Astrocyte (in vitro differentiated cells and primary cell): ENCODE data around the gene GABBR2. TPM values are rescaled to one million over a fixed set of nuclear protein-coding genes. Genes with fewer than 3 reads are reported as not detected.

Experiments used
- DNase-seq: peaks from one replicate; pipeline ENCODE4 v3.0.0-alpha.2; 2010; ENCODE audit warnings: low read depth
- FAIRE-seq: peaks from 2 replicates; lab custom pipeline; 2011; peaks lifted over from hg19 to GRCh38; lab: Jason Lieb, UNC
- H2AFZ ChIP-seq: 2 replicates; pipeline ENCODE4 v1.6.0; 2012; ENCODE audit warnings: low read depth, low read length, inconsistent platforms
- H3K27ac ChIP-seq: 2 replicates; pipeline ENCODE4 v1.5.1; 2011; ENCODE audit warnings: low read depth, low read length, inconsistent platforms
- H3K27me3 ChIP-seq: 2 replicates; pipeline ENCODE4 v1.6.0; 2011; ENCODE audit warnings: low read length, inconsistent platforms; ENCODE audit not compliant: insufficient read depth
- H3K36me3 ChIP-seq: 2 replicates; pipeline ENCODE4 v1.5.1; 2011; ENCODE audit warnings: low read length, inconsistent platforms; ENCODE audit not compliant: insufficient read depth
- H3K4me1 ChIP-seq: 2 replicates; pipeline ENCODE4 v1.5.1; 2011; ENCODE audit warnings: low read length, inconsistent platforms; ENCODE audit not compliant: insufficient read depth
- H3K4me2 ChIP-seq: 2 replicates; pipeline ENCODE4 v1.6.0; 2012; ENCODE audit warnings: low read length, inconsistent platforms
- H3K4me3 ChIP-seq: 2 replicates; pipeline ENCODE4 v1.5.1; 2011; ENCODE audit warnings: low read depth, mild to moderate bottlenecking, low read length, inconsistent platforms; ENCODE audit not compliant: insufficient read depth
- H3K79me2 ChIP-seq: 2 replicates; pipeline ENCODE4 v1.6.0; 2012; ENCODE audit warnings: mild to moderate bottlenecking, low read length, inconsistent platforms; ENCODE audit not compliant: insufficient read depth
- H3K9ac ChIP-seq: 2 replicates; pipeline ENCODE4 v1.6.0; 2012; ENCODE audit warnings: mild to moderate bottlenecking, low read length, inconsistent platforms
- H3K9me3 ChIP-seq: 2 replicates; pipeline ENCODE4 v1.5.1; 2012; ENCODE audit warnings: low read depth, mild to moderate bottlenecking, low read length, inconsistent platforms; ENCODE audit not compliant: insufficient read depth
- H4K20me1 ChIP-seq: 2 replicates; pipeline ENCODE4 v1.6.0; 2012; ENCODE audit warnings: low read length, inconsistent platforms; ENCODE audit not compliant: insufficient read depth
- H3K27ac Mint-ChIP-seq: one replicate; pipeline ENCODE4 v1.8.0; 2021; ENCODE audit warnings: mild to moderate bottlenecking, mixed read lengths; ENCODE audit not compliant: unreplicated experiment
- H3K27me3 Mint-ChIP-seq: one replicate; pipeline ENCODE4 v1.8.0; 2021; ENCODE audit warnings: low read depth, mixed read lengths; ENCODE audit not compliant: unreplicated experiment
- H3K36me3 Mint-ChIP-seq: one replicate; pipeline ENCODE4 v1.8.0; 2021; ENCODE audit warnings: low read depth, mixed read lengths; ENCODE audit not compliant: unreplicated experiment
- H3K4me1 Mint-ChIP-seq: one replicate; pipeline ENCODE4 v1.8.0; 2021; ENCODE audit warnings: low read depth, mixed read lengths; ENCODE audit not compliant: unreplicated experiment
- H3K4me3 Mint-ChIP-seq: one replicate; pipeline ENCODE4 v1.8.0; 2021; ENCODE audit warnings: mild to moderate bottlenecking, moderate library complexity, mixed read lengths; ENCODE audit not compliant: unreplicated experiment
- H3K9me3 Mint-ChIP-seq: one replicate; pipeline ENCODE4 v1.8.0; 2021; ENCODE audit warnings: mild to moderate bottlenecking, mixed read lengths; ENCODE audit not compliant: unreplicated experiment
- EZH2 ChIP-seq: IDR thresholded peaks from 2 replicates; pipeline ENCODE4 v1.6.1; 2012; ENCODE audit warnings: mild to moderate bottlenecking, low read length, inconsistent platforms; ENCODE audit not compliant: insufficient read depth
- total RNA-seq: library from RNA; stranded (reverse); gene quantifications from 2 replicates; pipeline ENCODE4 v1.2.1, GENCODE V29; 2021
- TF ChIP-seq, protein P1 (sequence below): IDR thresholded peaks from 2 replicates; pipeline ENCODE4 v1.5.1; 2011; ENCODE audit warnings: low read depth, mild to moderate bottlenecking, inconsistent platforms, low read length, moderate library complexity; ENCODE audit not compliant: insufficient read depth

GABBR2 gene
- total RNA-seq, 1 donor from 2014 or later: 2.0 TPM

DNA sequence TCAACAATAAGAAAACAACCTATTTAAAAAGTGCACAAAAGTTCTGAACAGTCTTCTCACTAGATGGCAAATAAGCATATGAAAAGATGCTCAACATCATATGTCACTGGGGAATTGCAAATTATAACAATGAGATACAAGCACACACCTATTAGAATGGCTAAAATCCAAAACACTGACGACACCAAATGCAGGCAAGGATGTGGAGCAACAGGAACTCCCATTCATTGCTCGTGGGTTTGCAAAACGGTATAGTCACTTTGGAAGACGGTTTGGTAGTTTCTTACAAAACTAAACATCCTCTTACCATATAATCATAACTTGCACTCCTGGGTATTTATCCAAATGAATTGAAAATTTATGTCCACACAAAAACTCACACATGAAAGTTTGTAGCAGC lies 352.4 kb downstream of the GABBR2 start:
- H3K4me1 Mint-ChIP-seq: no peaks in the 10 kb centered on the region
- H4K20me1 ChIP-seq: no peaks in the 10 kb centered on the region
- FAIRE-seq (no peak), DNase-seq (no peak)
- H3K27ac ChIP-seq: no peak overlapping the region
- no peaks in the 10 kb centered on the region for H3K9me3 ChIP-seq
- H3K9me3 Mint-ChIP-seq: peaks cover 4% of the 10 kb centered on the region
- TF ChIP-seq EZH2: no peak
- TF ChIP-seq, protein P1, sequence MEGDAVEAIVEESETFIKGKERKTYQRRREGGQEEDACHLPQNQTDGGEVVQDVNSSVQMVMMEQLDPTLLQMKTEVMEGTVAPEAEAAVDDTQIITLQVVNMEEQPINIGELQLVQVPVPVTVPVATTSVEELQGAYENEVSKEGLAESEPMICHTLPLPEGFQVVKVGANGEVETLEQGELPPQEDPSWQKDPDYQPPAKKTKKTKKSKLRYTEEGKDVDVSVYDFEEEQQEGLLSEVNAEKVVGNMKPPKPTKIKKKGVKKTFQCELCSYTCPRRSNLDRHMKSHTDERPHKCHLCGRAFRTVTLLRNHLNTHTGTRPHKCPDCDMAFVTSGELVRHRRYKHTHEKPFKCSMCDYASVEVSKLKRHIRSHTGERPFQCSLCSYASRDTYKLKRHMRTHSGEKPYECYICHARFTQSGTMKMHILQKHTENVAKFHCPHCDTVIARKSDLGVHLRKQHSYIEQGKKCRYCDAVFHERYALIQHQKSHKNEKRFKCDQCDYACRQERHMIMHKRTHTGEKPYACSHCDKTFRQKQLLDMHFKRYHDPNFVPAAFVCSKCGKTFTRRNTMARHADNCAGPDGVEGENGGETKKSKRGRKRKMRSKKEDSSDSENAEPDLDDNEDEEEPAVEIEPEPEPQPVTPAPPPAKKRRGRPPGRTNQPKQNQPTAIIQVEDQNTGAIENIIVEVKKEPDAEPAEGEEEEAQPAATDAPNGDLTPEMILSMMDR: no peak
- H3K4me3 ChIP-seq: no peak overlapping the region
- H3K4me2 ChIP-seq: no peak overlapping the region
- no peaks in the 10 kb centered on the region for H3K79me2 ChIP-seq
- no peak overlapping the region for H3K27ac Mint-ChIP-seq
- no peak overlapping the region for H2AFZ ChIP-seq
- no peak overlapping the region for H3K4me3 Mint-ChIP-seq
- H3K36me3 ChIP-seq: no peaks in the 10 kb centered on the region
- peaks cover 11% of the 10 kb centered on the region for H3K27me3 Mint-ChIP-seq
- H3K4me1 ChIP-seq: peaks cover 8% of the 10 kb centered on the region
- H3K9ac ChIP-seq: no peak overlapping the region
- H3K36me3 Mint-ChIP-seq: peaks cover 2% of the 10 kb centered on the region
- H3K27me3 ChIP-seq: no peaks in the 10 kb centered on the region

DNA sequence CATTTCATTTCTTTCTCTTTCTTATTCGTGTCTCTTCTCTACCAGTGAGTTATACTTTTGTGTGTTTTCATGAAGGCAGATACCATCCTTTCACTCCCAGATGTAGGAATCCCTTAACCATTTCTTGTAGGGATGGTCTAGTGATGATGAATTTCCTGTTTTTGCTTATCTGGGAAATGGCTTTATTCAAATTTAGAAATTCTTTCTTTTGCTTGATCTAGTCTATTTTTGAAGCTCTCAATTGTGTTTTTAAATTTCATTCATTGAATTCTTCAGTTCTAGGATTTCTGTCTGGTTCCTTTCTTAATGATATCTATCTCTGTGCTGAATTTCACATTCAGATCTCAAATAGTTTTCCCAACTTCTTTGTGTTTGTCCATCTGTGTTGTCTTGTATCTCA lies 357.4 kb downstream of the GABBR2 start:
- H3K9ac ChIP-seq: no peak overlapping the region
- no peaks in the 10 kb centered on the region for H3K36me3 Mint-ChIP-seq
- H3K27me3 Mint-ChIP-seq: no peaks in the 10 kb centered on the region
- no peaks in the 10 kb centered on the region for H3K4me1 Mint-ChIP-seq
- H3K4me3 Mint-ChIP-seq: no peak overlapping the region
- no peak overlapping the region for H3K4me2 ChIP-seq
- H3K27ac Mint-ChIP-seq: no peak overlapping the region
- H3K27ac ChIP-seq: no peak overlapping the region
- no peaks in the 10 kb centered on the region for H4K20me1 ChIP-seq
- FAIRE-seq (no peak), DNase-seq (no peak)
- H3K36me3 ChIP-seq: no peaks in the 10 kb centered on the region
- TF ChIP-seq EZH2: no peak
- TF ChIP-seq, protein P1: no peak
- no peak overlapping the region for H3K4me3 ChIP-seq
- no peaks in the 10 kb centered on the region for H3K4me1 ChIP-seq
- no peaks in the 10 kb centered on the region for H3K9me3 ChIP-seq
- peaks cover 2% of the 10 kb centered on the region for H3K27me3 ChIP-seq
- H3K9me3 Mint-ChIP-seq: peaks cover 4% of the 10 kb centered on the region
- no peaks in the 10 kb centered on the region for H3K79me2 ChIP-seq
- no peak overlapping the region for H2AFZ ChIP-seq

DNA sequence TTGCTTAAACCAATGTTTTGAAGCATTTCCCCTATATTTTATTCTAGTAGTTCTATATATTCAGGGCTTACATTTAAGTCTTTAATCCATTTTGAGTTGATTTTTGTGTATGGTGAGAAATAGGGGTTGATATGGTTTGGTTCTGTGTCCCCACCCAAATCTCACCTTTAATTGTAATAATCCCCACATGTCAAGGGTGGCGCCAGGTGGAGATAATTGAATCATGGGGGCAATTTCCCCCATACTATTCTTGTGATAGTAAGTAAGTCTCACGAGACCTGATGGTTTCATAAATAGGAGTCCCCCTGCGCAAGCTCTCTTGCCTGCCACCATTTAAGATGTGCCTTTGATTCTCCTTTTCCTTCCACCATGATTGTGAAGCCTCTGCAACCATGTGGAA lies 361.1 kb downstream of the GABBR2 start:
- DNase-seq (no peak), FAIRE-seq (no peak)
- H4K20me1 ChIP-seq: no peaks in the 10 kb centered on the region
- H3K36me3 ChIP-seq: no peaks in the 10 kb centered on the region
- no peak overlapping the region for H3K27ac ChIP-seq
- H2AFZ ChIP-seq: no peak overlapping the region
- Mint-ChIP-seq H3K4me1 (peaks cover 5% of the 10 kb centered on the region), H3K27ac (no peak overlapping the region), H3K27me3 (peaks cover 14% of the 10 kb centered on the region), H3K36me3 (no peaks in the 10 kb centered on the region), H3K4me3 (no peak overlapping the region), H3K9me3 (peaks cover 4% of the 10 kb centered on the region)
- H3K4me1 ChIP-seq: no peaks in the 10 kb centered on the region
- no peak overlapping the region for H3K4me3 ChIP-seq
- TF ChIP-seq EZH2: no peak
- TF ChIP-seq, protein P1: no peak
- no peaks in the 10 kb centered on the region for H3K79me2 ChIP-seq
- H3K9me3 ChIP-seq: no peaks in the 10 kb centered on the region
- no peak overlapping the region for H3K9ac ChIP-seq
- no peak overlapping the region for H3K4me2 ChIP-seq
- H3K27me3 ChIP-seq: peaks cover 12% of the 10 kb centered on the region
